Activated naive CD8-positive, alpha-beta T cell (primary cell): ENCODE data around the gene WFDC2.

Experiments
- H3K27ac Mint-ChIP-seq: one replicate; pipeline ENCODE4 v1.8.0; 2021; ENCODE audit warnings: mixed read lengths
- H3K27me3 Mint-ChIP-seq: one replicate; pipeline ENCODE4 v1.8.0; 2021; ENCODE audit warnings: mixed read lengths
- H3K36me3 Mint-ChIP-seq: one replicate; pipeline ENCODE4 v1.8.0; 2021; ENCODE audit warnings: mixed read lengths
- H3K4me1 Mint-ChIP-seq: one replicate; pipeline ENCODE4 v1.8.0; 2021; ENCODE audit warnings: low read depth, mixed read lengths
- H3K4me3 Mint-ChIP-seq: one replicate; pipeline ENCODE4 v1.8.0; 2021; ENCODE audit warnings: mild to moderate bottlenecking, mixed read lengths
- H3K9me3 Mint-ChIP-seq: one replicate; pipeline ENCODE4 v1.8.0; 2021; ENCODE audit warnings: low read depth, mixed read lengths

Gene WFDC2

DNA sequence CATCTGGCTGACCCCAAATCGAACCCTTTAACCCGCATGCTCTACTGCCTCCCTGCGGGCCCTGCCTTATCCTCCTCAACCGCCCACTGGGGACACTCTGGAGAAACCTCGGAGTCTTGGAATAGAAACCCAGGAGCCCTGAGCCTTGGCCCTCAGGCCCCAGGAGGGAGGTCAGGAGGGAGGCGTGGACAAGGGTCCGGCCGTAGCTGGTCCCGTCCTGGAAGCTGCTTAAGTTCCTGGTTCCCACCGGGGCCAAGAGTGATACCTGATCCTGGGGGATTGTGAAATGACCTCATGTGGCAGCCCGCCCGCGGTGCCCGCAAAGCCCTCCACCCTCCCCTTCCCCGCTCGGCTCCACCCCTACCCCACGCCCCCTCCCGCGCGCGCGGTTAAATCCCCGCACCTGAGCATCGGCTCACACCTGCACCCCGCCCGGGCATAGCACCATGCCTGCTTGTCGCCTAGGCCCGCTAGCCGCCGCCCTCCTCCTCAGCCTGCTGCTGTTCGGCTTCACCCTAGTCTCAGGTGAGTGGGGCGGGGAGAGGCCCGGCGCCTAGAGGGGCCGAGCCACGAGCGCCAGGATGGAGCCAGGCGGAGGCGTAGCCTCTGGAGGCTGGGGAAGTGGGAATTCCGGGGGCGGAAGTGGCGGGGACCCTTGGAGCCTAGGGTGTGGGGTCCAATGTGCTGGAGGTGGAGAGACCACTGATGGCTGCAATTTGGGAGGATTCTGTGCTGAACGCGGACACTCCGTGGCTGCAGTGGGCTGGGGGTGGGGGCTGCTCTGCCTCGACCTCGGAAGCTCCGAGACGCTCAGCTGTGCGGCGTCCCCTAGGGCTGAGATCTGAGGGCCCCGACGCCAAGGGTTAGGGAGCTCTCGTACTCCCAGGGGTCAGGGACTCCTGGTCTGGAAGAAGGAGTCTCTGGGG is at the start of gene WFDC2:
Gene WFDC2 (plus strand): TSS at position 418 of the 926 bp plus-strand sequence. CDS start 29 bp downstream, at position 447.
- peaks cover 3% of the 10 kb centered on the region for H3K4me1 Mint-ChIP-seq
- no peak within 1 kb of the TSS for H3K27ac Mint-ChIP-seq
- H3K27me3 Mint-ChIP-seq, result peaks cover 28% of the 10 kb centered on the region
- H3K36me3 Mint-ChIP-seq, result peaks cover 6% of the 10 kb centered on the region
- peak within 1 kb of the TSS; percentile 71 for H3K4me3 Mint-ChIP-seq
- no peaks in the 10 kb centered on the region for H3K9me3 Mint-ChIP-seq

DNA sequence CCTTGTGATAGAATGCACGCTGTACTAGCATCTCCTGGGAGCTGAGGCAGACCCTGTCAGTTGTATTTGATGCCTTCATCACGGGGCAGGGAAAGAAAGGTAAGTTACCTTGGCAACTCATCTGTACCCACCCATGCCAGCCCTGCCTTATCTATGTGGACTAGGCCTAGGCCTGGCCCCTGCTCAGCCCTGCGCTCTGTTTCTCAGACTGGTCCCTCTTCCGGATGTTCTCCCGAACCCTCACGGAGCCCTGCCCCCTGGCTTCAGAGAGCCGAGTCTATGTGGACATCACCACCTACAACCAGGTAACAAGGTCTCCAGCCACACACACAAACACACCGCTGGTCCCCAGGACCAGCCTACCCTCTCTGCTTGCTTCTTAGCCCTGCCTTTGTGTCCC is 49.4 kb upstream of the WFDC2 start:
- peaks cover 36% of the 10 kb centered on the region for H3K4me1 Mint-ChIP-seq
- H3K9me3 Mint-ChIP-seq, result no peaks in the 10 kb centered on the region
- peaks cover 7% of the 10 kb centered on the region for H3K36me3 Mint-ChIP-seq
- H3K27ac Mint-ChIP-seq, result peak overlapping the region; percentile 29
- no peak overlapping the region for H3K4me3 Mint-ChIP-seq
- no peaks in the 10 kb centered on the region for H3K27me3 Mint-ChIP-seq

- Mint-ChIP-seq H3K27ac (peak overlapping the region; percentile 61), H3K4me3 (no peak overlapping the region), H3K36me3 (peaks cover 9% of the 10 kb centered on the region)
These were observed 45.9 kb upstream of the WFDC2 start for GRCh38 chr20:45423700-45424099.

DNA sequence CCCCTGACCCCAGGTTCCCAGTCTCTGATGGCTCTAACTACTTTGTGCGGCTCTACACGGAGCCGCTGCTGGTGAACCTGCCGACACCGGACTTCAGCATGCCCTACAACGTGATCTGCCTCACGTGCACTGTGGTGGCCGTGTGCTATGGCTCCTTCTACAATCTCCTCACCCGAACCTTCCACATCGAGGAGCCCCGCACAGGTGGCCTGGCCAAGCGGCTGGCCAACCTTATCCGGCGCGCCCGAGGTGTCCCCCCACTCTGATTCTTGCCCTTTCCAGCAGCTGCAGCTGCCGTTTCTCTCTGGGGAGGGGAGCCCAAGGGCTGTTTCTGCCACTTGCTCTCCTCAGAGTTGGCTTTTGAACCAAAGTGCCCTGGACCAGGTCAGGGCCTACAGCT is 44.0 kb upstream of the WFDC2 start:
- H3K9me3 Mint-ChIP-seq, result no peaks in the 10 kb centered on the region
- H3K4me3 Mint-ChIP-seq, result no peak overlapping the region
- H3K36me3 Mint-ChIP-seq, result peaks cover 4% of the 10 kb centered on the region
- H3K4me1 Mint-ChIP-seq, result no peaks in the 10 kb centered on the region
- H3K27me3 Mint-ChIP-seq, result no peaks in the 10 kb centered on the region
- no peak overlapping the region for H3K27ac Mint-ChIP-seq

More at GRCh38 chr20:45423700-45424099, 45.9 kb upstream of the WFDC2 start:
- H3K4me1 Mint-ChIP-seq, result peaks cover 9% of the 10 kb centered on the region
- H3K9me3 Mint-ChIP-seq, result no peaks in the 10 kb centered on the region
- no peaks in the 10 kb centered on the region for H3K27me3 Mint-ChIP-seq

DNA sequence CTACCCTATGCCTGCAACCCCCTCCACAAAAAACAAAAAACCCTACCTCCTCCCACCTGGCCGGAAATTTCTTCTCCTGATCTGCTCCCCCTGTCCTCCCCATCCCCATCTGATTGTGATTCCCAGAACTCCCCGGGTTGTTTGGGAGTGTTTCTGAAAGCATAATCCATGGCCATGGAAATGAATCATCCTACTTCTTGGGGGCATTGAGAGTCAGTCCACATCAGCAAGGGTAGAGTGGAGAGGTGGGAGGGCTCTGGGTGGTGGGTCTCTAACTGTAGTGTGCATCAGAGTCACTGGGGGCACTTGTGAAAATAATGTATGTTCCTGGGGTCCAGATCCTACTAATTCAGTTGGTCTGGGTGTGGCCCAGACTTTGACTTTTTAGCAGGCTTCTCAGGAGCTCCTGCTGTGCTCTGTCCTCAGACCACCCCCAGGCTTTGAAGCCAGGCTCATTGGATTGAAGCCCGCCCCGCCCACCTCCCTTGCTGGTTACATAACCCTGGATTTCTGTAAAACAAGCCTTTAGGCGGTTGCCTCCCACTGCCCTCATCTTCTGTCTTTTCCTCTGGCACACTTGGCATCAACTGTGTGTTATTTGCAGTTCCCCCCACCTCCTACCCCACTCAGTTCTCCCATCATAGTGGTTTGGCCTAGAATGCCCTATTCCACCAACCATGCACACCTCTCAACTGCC is 43.1 kb upstream of the WFDC2 start:
- H3K36me3 Mint-ChIP-seq, result peaks cover 4% of the 10 kb centered on the region
- no peak overlapping the region for H3K27ac Mint-ChIP-seq
- no peaks in the 10 kb centered on the region for H3K27me3 Mint-ChIP-seq
- H3K4me1 Mint-ChIP-seq, result no peaks in the 10 kb centered on the region
- H3K9me3 Mint-ChIP-seq, result no peaks in the 10 kb centered on the region
- no peak overlapping the region for H3K4me3 Mint-ChIP-seq

DNA sequence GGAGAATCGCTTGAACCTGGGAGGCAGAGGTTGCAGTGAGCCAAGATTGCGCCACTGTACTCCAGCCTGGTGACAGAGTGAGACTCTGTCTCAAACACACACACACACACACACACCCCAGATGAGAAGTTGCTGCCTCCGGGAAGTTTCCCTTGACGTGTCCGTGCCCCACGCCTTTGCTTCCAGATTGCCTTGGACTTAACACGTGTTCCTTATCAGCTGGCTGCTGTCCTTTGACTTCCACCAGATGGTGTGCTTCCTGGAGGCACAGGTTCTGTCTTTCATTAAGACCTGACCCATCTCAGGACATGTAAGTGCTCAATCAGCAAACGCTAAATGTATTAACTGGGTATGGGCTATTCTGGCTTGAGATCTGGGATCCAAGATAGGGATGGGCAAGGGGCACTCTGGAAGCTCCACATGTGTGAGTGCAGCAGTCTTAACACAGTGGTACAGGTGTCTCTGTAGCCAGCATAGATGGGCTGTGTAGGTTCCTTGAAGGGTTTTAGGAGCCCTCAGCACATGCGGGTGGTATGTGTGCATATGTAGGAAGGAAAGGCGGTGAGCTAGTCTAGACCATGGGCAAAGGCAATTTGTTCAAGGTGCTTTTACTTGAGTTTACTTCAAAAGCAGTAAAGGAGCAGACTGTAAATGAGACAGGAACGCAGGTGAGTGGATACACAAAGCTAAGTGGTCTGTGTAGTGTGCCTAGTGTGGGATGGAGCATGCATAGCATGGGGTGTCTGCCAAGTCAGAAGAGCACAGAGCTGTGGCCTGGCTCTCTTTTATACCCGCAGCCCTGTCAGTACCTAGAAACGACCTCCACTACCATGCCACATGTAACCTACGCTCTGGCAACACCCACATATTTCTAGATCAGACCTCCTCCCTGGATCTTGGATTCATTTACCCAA is 42.1 kb upstream of the WFDC2 start:
- Mint-ChIP-seq H3K4me3 (no peak overlapping the region), H3K36me3 (peaks cover 6% of the 10 kb centered on the region), H3K4me1 (peaks cover 3% of the 10 kb centered on the region), H3K9me3 (no peaks in the 10 kb centered on the region), H3K27ac (no peak overlapping the region), H3K27me3 (no peaks in the 10 kb centered on the region)

DNA sequence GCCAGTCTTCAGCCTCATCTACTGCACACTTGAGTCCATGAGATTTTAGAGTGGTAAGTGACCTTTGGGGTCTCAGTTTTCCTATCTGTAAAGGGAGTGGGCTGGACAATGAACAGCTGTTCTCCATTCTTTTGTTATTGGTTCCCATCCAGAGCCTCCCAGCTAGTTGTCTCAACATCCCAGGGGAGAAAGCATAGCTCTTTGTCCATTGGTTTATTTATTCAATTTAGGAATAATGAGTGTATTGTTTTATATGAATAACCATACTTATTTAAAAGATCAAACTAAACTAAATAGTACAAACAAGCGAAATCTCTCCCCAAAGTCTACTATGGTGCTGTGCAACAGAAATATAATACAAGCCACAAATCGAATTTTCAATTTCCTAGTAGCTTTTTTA is 39.9 kb upstream of the WFDC2 start:
- H3K4me3 Mint-ChIP-seq, result no peak overlapping the region
- peaks cover 3% of the 10 kb centered on the region for H3K4me1 Mint-ChIP-seq
- H3K27ac Mint-ChIP-seq, result no peak overlapping the region
- H3K36me3 Mint-ChIP-seq, result peaks cover 7% of the 10 kb centered on the region
- H3K27me3 Mint-ChIP-seq, result no peaks in the 10 kb centered on the region
- no peaks in the 10 kb centered on the region for H3K9me3 Mint-ChIP-seq

DNA sequence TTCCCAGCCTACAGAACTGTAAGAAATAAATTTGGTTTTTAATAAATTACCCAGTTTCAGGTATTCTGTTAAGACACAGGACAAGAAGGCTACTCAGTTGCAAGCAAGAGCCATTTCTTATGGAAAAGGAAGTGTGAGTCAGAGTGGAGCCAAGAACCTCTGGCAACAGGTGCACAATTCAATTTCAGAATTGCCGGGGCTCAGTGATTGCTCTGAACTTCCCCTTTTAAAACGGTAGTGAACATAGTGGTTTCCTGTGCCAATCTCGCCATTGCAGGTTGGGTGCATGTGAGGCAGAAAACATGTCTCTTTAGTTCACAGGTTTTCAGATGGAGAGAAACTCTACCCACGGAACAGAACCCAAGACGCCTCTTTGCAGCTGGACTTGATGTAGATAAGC is 37.3 kb upstream of the WFDC2 start:
- H3K36me3 Mint-ChIP-seq, result peaks cover 5% of the 10 kb centered on the region
- no peak overlapping the region for H3K27ac Mint-ChIP-seq
- no peak overlapping the region for H3K4me3 Mint-ChIP-seq
- H3K4me1 Mint-ChIP-seq, result peaks cover 11% of the 10 kb centered on the region
- H3K9me3 Mint-ChIP-seq, result no peaks in the 10 kb centered on the region
- H3K27me3 Mint-ChIP-seq, result no peaks in the 10 kb centered on the region

GRCh38 chr20:45433316-45433715 is 36.2 kb upstream of the WFDC2 start:
- Mint-ChIP-seq H3K36me3 (peaks cover 5% of the 10 kb centered on the region), H3K4me3 (no peak overlapping the region), H3K4me1 (peaks cover 11% of the 10 kb centered on the region), H3K27ac (no peak overlapping the region), H3K9me3 (no peaks in the 10 kb centered on the region), H3K27me3 (no peaks in the 10 kb centered on the region)

- Mint-ChIP-seq H3K9me3 (no peaks in the 10 kb centered on the region), H3K4me3 (no peak overlapping the region), H3K27ac (no peak overlapping the region), H3K27me3 (no peaks in the 10 kb centered on the region), H3K36me3 (peaks cover 5% of the 10 kb centered on the region), H3K4me1 (peaks cover 11% of the 10 kb centered on the region)
These were observed 35.6 kb upstream of the WFDC2 start for GRCh38 chr20:45433976-45434375.

- H3K4me1 Mint-ChIP-seq, result peaks cover 11% of the 10 kb centered on the region
- peaks cover 5% of the 10 kb centered on the region for H3K36me3 Mint-ChIP-seq
- no peaks in the 10 kb centered on the region for H3K9me3 Mint-ChIP-seq
- peak overlapping the region; percentile 73 for H3K4me3 Mint-ChIP-seq
- no peaks in the 10 kb centered on the region for H3K27me3 Mint-ChIP-seq
- H3K27ac Mint-ChIP-seq, result no peak overlapping the region
These were observed 32.6 kb upstream of the WFDC2 start for GRCh38 chr20:45436732-45437485.

GRCh38 chr20:45440424-45440823 is 29.1 kb upstream of the WFDC2 start:
- Mint-ChIP-seq H3K27ac (no peak overlapping the region), H3K36me3 (no peaks in the 10 kb centered on the region), H3K9me3 (no peaks in the 10 kb centered on the region), H3K27me3 (no peaks in the 10 kb centered on the region), H3K4me1 (peaks cover 28% of the 10 kb centered on the region), H3K4me3 (no peak overlapping the region)

DNA sequence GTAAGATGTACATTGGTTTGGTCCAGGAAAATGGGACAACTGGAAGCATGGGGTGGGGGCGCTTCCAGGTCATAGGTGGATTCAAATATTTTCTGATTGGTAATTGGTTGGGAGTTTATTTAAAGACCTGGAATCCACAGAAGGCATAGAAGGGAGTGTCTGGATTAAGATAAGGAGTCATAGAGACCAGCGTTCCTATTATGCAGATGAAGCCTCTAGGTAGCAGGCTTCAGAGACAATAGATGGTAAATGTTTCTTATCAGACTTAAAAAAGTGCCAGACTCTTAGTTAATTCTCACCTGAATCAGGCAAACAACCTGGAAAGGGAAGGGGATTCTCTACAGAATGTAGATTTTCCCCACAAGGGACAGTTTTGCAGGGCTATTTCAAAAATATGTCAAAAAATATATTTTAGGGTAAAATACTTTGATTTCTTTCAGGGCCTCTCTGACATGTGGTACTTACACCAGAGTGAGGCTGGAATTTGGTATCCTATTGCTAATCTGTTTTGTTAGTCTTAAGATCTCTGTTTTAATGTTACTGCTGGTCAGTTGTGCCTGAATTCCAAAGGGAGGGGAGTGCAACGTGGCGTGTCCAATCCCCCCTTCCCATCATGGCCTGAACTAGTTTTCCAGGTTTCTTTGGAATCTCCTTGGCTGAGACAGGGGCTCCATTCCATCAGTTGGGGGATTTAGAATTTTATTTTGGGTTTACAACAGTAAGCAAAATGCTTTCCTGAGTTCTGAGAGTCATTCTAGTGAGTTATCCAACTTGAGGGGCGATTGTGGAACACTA is 28.5 kb upstream of the WFDC2 start:
- Mint-ChIP-seq H3K27me3 (no peaks in the 10 kb centered on the region), H3K36me3 (no peaks in the 10 kb centered on the region), H3K27ac (no peak overlapping the region), H3K9me3 (no peaks in the 10 kb centered on the region), H3K4me1 (peaks cover 31% of the 10 kb centered on the region), H3K4me3 (no peak overlapping the region)
